Body of pancreas (tissue), 4 donors: ENCODE data around the gene ATP1A1. TPM values are rescaled to one million over a fixed set of nuclear protein-coding genes. Genes with fewer than 3 reads are reported as not detected.

ENCODE experiments used
- ATAC-seq: fragments of 150-250 bp; one replicate; pipeline ENCODE4 v1.9.1; 2016
- DNase-seq, 4 donors: peaks; one replicate each; pipeline ENCODE4 v3.0.0-alpha.2; 2019
- H3K27ac ChIP-seq, 4 donors: fragments of 200-600 bp; sonication (generic); 1 replicate in 3 of 4; 2 replicates in 1 of 4; pipeline versions ENCODE4 v1.5.1 to v1.6.1; 2016 to 2019; ENCODE audit warnings: mild to moderate bottlenecking in 1 of 4, mixed read lengths in 1 of 4, moderate library complexity in 1 of 4
- H3K27me3 ChIP-seq, 2 donors: fragments of 200-600 bp; sonication (generic); one replicate each; pipeline ENCODE4 v1.6.0; 2016; ENCODE audit warnings: mild to moderate bottlenecking in 1 of 2
- H3K36me3 ChIP-seq, 2 donors: fragments of 200-600 bp; sonication (generic); replicated peaks in 1 of 2; 2 replicates each; pipeline ENCODE4 v1.5.1; 2016; ENCODE audit warnings: low read depth in 2 of 2; ENCODE audit not compliant: insufficient read depth in 1 of 2
- H3K4me1 ChIP-seq: fragments of 200-600 bp; sonication (generic); one replicate; pipeline ENCODE4 v1.6.0; 2016
- H3K4me3 ChIP-seq, 2 donors: fragments of 200-600 bp; sonication (generic); 1 replicate in 1 of 2; 2 replicates in 1 of 2; pipeline ENCODE4 v1.5.1; 2016 to 2019
- H3K9me3 ChIP-seq, 3 donors: fragments of 200-600 bp; sonication (generic); 1 replicate in 2 of 3; 2 replicates in 1 of 3; pipeline ENCODE4 v1.5.1; 2016
- CTCF ChIP-seq, 7 experiments: fragments of 450-650 bp in 4 of 7; fragments of 200-600 bp in 3 of 7; sonication (generic) in 3 of 7; IDR thresholded peaks; one replicate each; pipeline ENCODE4 v1.5.1; 2016 to 2019; ENCODE audit warnings: antibody characterized with exemption in 7 of 7
- POLR2A ChIP-seq, 3 donors: fragments of 450-650 bp; IDR thresholded peaks; one replicate each; pipeline ENCODE4 v1.6.1; 2016; ENCODE audit warnings: antibody characterized with exemption in 3 of 3, mild to moderate bottlenecking in 2 of 3
- WGBS, 2 donors: methylation state at CpG; one replicate each; pipeline ENCODE4 v1.1.5; 2017; 5-methylcytosine and 5-hydroxymethylcytosine counted together
- intact Hi-C: fragments of 100-400 bp; cut with DNase I; formaldehyde crosslinking; loops from one replicate; pipeline ENCODE4 v1.15.1; 2023
- total RNA-seq, 2 donors: library from RNA; depleted of rRNA; stranded (reverse); fragments of >200 nt; gene quantifications; one replicate each; pipeline ENCODE4 v1.1.0, GENCODE V29; 2016

The ATP1A1 gene
- total RNA-seq, 2 donors from 2014 or later, result 423 to 593 TPM

- TF ChIP-seq POLR2A (IDR thresholded peaks at IDR 0.05) (no peak), CTCF (IDR thresholded peaks at IDR 0.05) (no peak)
- ATAC-seq (no peak), DNase-seq (no peak)
- H3K9me3 ChIP-seq, result no peaks in the 10 kb centered on the region
- intact Hi-C loops, result no loop called here
- H3K36me3 ChIP-seq, result peaks cover 20 to 73% of the 10 kb centered on the region in 2 donors
- H3K27ac ChIP-seq, result peak overlapping the region in 2 of 4 donors; percentile 2 to 38
- no peaks in the 10 kb centered on the region for H3K27me3 ChIP-seq
- 18 to 24% methylated on average over 2 of the region's 2 CpGs for WGBS, 2 donors
- no peak overlapping the region for H3K4me3 ChIP-seq
- H3K4me1 ChIP-seq, result peaks cover 35% of the 10 kb centered on the region
Observed at GRCh38 chr1:116393792-116394191, 20.7 kb downstream of the ATP1A1 start.

- TF ChIP-seq POLR2A (IDR thresholded peaks at IDR 0.05) (no peak), CTCF (IDR thresholded peaks at IDR 0.05) (no peak)
- no peaks in the 10 kb centered on the region for H3K27me3 ChIP-seq
- no peaks in the 10 kb centered on the region for H3K9me3 ChIP-seq
- 75 to 86% methylated on average over 4 of the region's 4 CpGs for WGBS, 2 donors
- no peak for DNase-seq
- intact Hi-C loops, result no loop called here
- no peak overlapping the region for H3K4me3 ChIP-seq
- no peak for ATAC-seq
- H3K4me1 ChIP-seq, result peaks cover 31% of the 10 kb centered on the region
- peaks cover 20 to 73% of the 10 kb centered on the region in 2 donors for H3K36me3 ChIP-seq
- H3K27ac ChIP-seq, result peak overlapping the region in 2 of 4 donors; percentile 2 to 38
Observed at GRCh38 chr1:116394270-116394669, 21.2 kb downstream of the ATP1A1 start.

- H3K9me3 ChIP-seq, result no peaks in the 10 kb centered on the region
- H3K36me3 ChIP-seq, result peaks cover 27 to 68% of the 10 kb centered on the region in 2 donors
- TF ChIP-seq POLR2A (IDR thresholded peaks at IDR 0.05) (no peak), CTCF (IDR thresholded peaks at IDR 0.05) (no peak)
- intact Hi-C loops, result no loop called here
- H3K4me3 ChIP-seq, result no peak overlapping the region
- peaks cover 9% of the 10 kb centered on the region for H3K4me1 ChIP-seq
- 80 to 91% methylated on average over 1 of the region's 1 CpG for WGBS, 2 donors
- no peak overlapping the region for H3K27ac ChIP-seq
- DNase-seq (no peak), ATAC-seq (no peak)
- H3K27me3 ChIP-seq, result no peaks in the 10 kb centered on the region
Observed at GRCh38 chr1:116396769-116397168, 23.7 kb downstream of the ATP1A1 start.

- intact Hi-C loops, result no loop called here
- Histone ChIP-seq H3K4me1 (peaks cover 8% of the 10 kb centered on the region), H3K4me3 (no peak overlapping the region), H3K36me3 (peaks cover 29 to 78% of the 10 kb centered on the region in 2 donors), H3K27ac (peak overlapping the region in 1 of 4 donors; percentile 1), H3K9me3 (no peaks in the 10 kb centered on the region), H3K27me3 (no peaks in the 10 kb centered on the region)
- 74 to 86% methylated on average over 5 of the region's 5 CpGs for WGBS, 2 donors
- DNase-seq (no peak), ATAC-seq (no peak)
- no peak for TF ChIP-seq POLR2A (IDR thresholded peaks at IDR 0.05)
Observed at GRCh38 chr1:116397728-116398127, 24.7 kb downstream of the ATP1A1 start.

- H3K4me3 ChIP-seq, result no peak overlapping the region
- H3K27me3 ChIP-seq, result no peaks in the 10 kb centered on the region
- DNase-seq, result no peak
- peaks cover 41 to 80% of the 10 kb centered on the region in 2 donors for H3K36me3 ChIP-seq
- peak overlapping the region in 3 of 4 donors; percentile 4 to 38 (median 4) for H3K27ac ChIP-seq
- TF ChIP-seq CTCF (IDR thresholded peaks at IDR 0.05) (no peak), POLR2A (IDR thresholded peaks at IDR 0.05) (no peak)
- intact Hi-C loops, result no loop called here
- H3K4me1 ChIP-seq, result no peaks in the 10 kb centered on the region
- H3K9me3 ChIP-seq, result no peaks in the 10 kb centered on the region
- WGBS, 2 donors, result 89 to 96% methylated on average over 5 to 6 of the region's 6 CpGs
- no peak for ATAC-seq
Observed at GRCh38 chr1:116400780-116401179, 27.7 kb downstream of the ATP1A1 start.
